HCT116 (cell line): ENCODE measurements around the gene ANKRD39.

Source experiments
- EZH2 ChIP-seq: fragments of 200-600 bp; sonication (generic); IDR thresholded peaks from 2 replicates; pipeline ENCODE4 v1.6.1; 2017; ENCODE audit warnings: antibody characterized with exemption, mixed run types
- POLR2A ChIP-seq: IDR thresholded peaks from 2 replicates; pipeline ENCODE4 v1.7.0; 2011; ENCODE audit warnings: borderline replicate concordance; ENCODE audit not compliant: insufficient read depth, insufficient read length; ENCODE audit errors: extremely low read depth
- POLR2AphosphoS5 ChIP-seq: IDR thresholded peaks from 2 replicates; pipeline ENCODE4 v1.6.1; 2011; ENCODE audit warnings: mild to moderate bottlenecking, low read depth, low read length, moderate library complexity
- RAD21 ChIP-seq: IDR thresholded peaks from 2 replicates; pipeline ENCODE4 v1.6.1; 2012; ENCODE audit warnings: low read depth, mild to moderate bottlenecking
- TF ChIP-seq, protein P1 (sequence below), 3 experiments: fragments of 200-600 bp in 1 of 3; sonication (generic) in 1 of 3; IDR thresholded peaks in 2 of 3; conservative IDR thresholded peaks in 1 of 3; 2 replicates each; pipeline ENCODE4 v1.5.1; 2012 to 2017; ENCODE audit warnings: low read depth in 2 of 3, low read length in 2 of 3, antibody characterized with exemption in 1 of 3, borderline replicate concordance in 1 of 3, control low read depth in 1 of 3, mild to moderate bottlenecking in 1 of 3, mixed read lengths in 1 of 3, mixed run types in 1 of 3, moderate library complexity in 1 of 3; ENCODE audit not compliant: insufficient read depth in 1 of 3

- TF ChIP-seq, protein P1, sequence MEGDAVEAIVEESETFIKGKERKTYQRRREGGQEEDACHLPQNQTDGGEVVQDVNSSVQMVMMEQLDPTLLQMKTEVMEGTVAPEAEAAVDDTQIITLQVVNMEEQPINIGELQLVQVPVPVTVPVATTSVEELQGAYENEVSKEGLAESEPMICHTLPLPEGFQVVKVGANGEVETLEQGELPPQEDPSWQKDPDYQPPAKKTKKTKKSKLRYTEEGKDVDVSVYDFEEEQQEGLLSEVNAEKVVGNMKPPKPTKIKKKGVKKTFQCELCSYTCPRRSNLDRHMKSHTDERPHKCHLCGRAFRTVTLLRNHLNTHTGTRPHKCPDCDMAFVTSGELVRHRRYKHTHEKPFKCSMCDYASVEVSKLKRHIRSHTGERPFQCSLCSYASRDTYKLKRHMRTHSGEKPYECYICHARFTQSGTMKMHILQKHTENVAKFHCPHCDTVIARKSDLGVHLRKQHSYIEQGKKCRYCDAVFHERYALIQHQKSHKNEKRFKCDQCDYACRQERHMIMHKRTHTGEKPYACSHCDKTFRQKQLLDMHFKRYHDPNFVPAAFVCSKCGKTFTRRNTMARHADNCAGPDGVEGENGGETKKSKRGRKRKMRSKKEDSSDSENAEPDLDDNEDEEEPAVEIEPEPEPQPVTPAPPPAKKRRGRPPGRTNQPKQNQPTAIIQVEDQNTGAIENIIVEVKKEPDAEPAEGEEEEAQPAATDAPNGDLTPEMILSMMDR (IDR thresholded peaks at IDR 0.05 in 2 of 3, conservative IDR thresholded peaks at IDR 0.05 in 1 of 3; ENCODE audit: borderline replicate concordance in 1 of 3, insufficient read depth in 1 of 3, low read depth in 2 of 3, low read length in 2 of 3): no peak
- TF ChIP-seq POLR2AphosphoS5 (no peak), POLR2A (no peak), EZH2 (no peak), RAD21 (no peak)
These were observed 9.4 kb upstream of the ANKRD39 start for GRCh38 chr2:96866986-96867755.
